Vagina (tissue), 2 donors: Measurements from ENCODE around the gene TAF1B. TPM values are rescaled to one million over a fixed set of nuclear protein-coding genes. Genes with fewer than 3 reads are reported as not detected.
A peak's percentile ranks its signal among the peaks of the same experiment; 100 is the strongest.

Experiments used
- DNase-seq, 2 donors: peaks; one replicate each; pipeline ENCODE4 v3.0.0-alpha.2; 2017; ENCODE audit errors: extremely low spot score in 2 of 2
- H3K27ac ChIP-seq: fragments of 200-600 bp; sonication (generic); one replicate; pipeline ENCODE4 v1.5.1; 2019
- H3K27me3 ChIP-seq: fragments of 200-600 bp; sonication (generic); one replicate; pipeline ENCODE4 v1.5.1; 2019
- H3K36me3 ChIP-seq, 2 donors: fragments of 200-600 bp; sonication (generic); one replicate each; pipeline ENCODE4 v1.5.1; 2017 to 2019
- H3K4me1 ChIP-seq: fragments of 200-600 bp; sonication (generic); one replicate; pipeline ENCODE4 v1.5.1; 2019
- H3K4me3 ChIP-seq, 2 donors: fragments of 200-600 bp; sonication (generic); 1 replicate in 1 of 2; 2 replicates in 1 of 2; pipeline ENCODE4 v1.5.1; 2016 to 2019
- H3K9me3 ChIP-seq: fragments of 200-600 bp; sonication (generic); one replicate; pipeline ENCODE4 v1.5.1; 2019
- POLR2A ChIP-seq, 2 donors: fragments of 450-650 bp; IDR thresholded peaks; one replicate each; pipeline ENCODE4 v1.6.1; 2017; ENCODE audit warnings: antibody characterized with exemption in 2 of 2, mild to moderate bottlenecking in 2 of 2, moderate library complexity in 2 of 2
- POLR2AphosphoS5 ChIP-seq, 2 donors: sonication (generic); formaldehyde crosslinking; IDR thresholded peaks; one replicate each; pipeline ENCODE4 v1.9.0; 2017; ENCODE audit warnings: antibody characterized with exemption in 2 of 2, mild to moderate bottlenecking in 2 of 2, low read depth in 1 of 2; ENCODE audit not compliant: insufficient read depth in 1 of 2
- intact Hi-C: fragments of 100-400 bp; cut with DNase I; formaldehyde crosslinking; loops from one replicate; pipeline ENCODE4 v1.15.1; 2023
- total RNA-seq: library from RNA; depleted of rRNA; stranded (reverse); fragments of >200 nt; gene quantifications from one replicate; pipeline ENCODE4 v1.2.3, GENCODE V29; 2016
- TF ChIP-seq, protein P1 (sequence below), 3 experiments: fragments of 450-650 bp in 2 of 3; fragments of 200-600 bp in 1 of 3; sonication (generic) in 1 of 3; IDR thresholded peaks; one replicate each; pipeline ENCODE4 v1.5.1; 2017 to 2019; ENCODE audit warnings: antibody characterized with exemption in 3 of 3, mild to moderate bottlenecking in 2 of 3, moderate library complexity in 2 of 3

TAF1B gene
- total RNA-seq, 1 donor from 2014 or later = 20.1 TPM

- H3K27ac ChIP-seq = peak overlapping the region; percentile 60
- DNase-seq = peak in 1 of 2 donors; percentile 95
- H3K27me3 ChIP-seq = no peaks in the 10 kb centered on the region
- no peaks in the 10 kb centered on the region for H3K9me3 ChIP-seq
- no peaks in the 10 kb centered on the region for H3K36me3 ChIP-seq
- intact Hi-C loops = no loop called here
- H3K4me3 ChIP-seq = no peak overlapping the region
- no peaks in the 10 kb centered on the region for H3K4me1 ChIP-seq
- TF ChIP-seq POLR2AphosphoS5 (IDR thresholded peaks at IDR 0.05; ENCODE audit: insufficient read depth in 1 of 2, low read depth in 1 of 2) (no peak), POLR2A (IDR thresholded peaks at IDR 0.05) (no peak)
- TF ChIP-seq, protein P1, sequence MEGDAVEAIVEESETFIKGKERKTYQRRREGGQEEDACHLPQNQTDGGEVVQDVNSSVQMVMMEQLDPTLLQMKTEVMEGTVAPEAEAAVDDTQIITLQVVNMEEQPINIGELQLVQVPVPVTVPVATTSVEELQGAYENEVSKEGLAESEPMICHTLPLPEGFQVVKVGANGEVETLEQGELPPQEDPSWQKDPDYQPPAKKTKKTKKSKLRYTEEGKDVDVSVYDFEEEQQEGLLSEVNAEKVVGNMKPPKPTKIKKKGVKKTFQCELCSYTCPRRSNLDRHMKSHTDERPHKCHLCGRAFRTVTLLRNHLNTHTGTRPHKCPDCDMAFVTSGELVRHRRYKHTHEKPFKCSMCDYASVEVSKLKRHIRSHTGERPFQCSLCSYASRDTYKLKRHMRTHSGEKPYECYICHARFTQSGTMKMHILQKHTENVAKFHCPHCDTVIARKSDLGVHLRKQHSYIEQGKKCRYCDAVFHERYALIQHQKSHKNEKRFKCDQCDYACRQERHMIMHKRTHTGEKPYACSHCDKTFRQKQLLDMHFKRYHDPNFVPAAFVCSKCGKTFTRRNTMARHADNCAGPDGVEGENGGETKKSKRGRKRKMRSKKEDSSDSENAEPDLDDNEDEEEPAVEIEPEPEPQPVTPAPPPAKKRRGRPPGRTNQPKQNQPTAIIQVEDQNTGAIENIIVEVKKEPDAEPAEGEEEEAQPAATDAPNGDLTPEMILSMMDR (IDR thresholded peaks at IDR 0.05) = no peak
Observed at GRCh38 chr2:9820020-9820973, 23.0 kb upstream of the TAF1B start.

DNA sequence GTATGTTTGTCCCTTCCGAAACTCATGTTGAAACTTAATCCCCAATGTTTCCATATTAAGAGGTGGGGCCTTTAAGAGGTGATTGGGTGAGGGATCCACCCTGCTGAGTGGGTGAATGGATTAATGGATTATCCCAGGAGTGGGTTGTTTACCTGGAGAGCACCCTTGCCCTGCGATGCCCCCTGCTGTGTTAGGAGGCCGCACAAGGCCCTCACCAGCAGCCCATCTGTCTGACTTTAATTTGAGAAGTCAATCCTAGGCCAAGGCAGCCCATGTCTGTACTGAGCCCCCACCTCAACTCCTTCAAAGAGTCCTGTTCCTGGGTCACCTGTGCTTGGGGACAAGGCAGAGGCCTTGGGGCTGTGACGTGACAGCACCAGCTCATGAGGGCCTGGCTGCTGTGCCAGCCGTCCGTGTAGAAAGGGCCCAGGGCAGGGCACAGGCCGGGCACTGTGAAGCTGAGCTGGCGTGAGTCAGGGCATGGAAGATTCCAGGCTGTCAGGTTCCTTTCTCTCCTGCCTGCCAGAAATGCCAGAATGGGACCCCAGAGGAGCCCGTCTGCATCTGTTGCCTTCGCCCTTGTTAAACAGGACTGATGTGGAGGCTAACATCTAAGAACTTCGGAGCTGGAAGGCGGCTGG lies 21.3 kb upstream of the TAF1B start:
- intact Hi-C loops = no loop called here
- Histone ChIP-seq H3K4me3 (no peak overlapping the region), H3K4me1 (no peaks in the 10 kb centered on the region), H3K9me3 (no peaks in the 10 kb centered on the region), H3K36me3 (no peaks in the 10 kb centered on the region), H3K27ac (peak overlapping the region; percentile 60), H3K27me3 (no peaks in the 10 kb centered on the region)
- TF ChIP-seq, protein P1 (IDR thresholded peaks at IDR 0.05) = no peak
- TF ChIP-seq POLR2AphosphoS5 (IDR thresholded peaks at IDR 0.05; ENCODE audit: insufficient read depth in 1 of 2, low read depth in 1 of 2) = peak in 1 of 2 donors; percentile 39
- DNase-seq = peak in 1 of 2 donors; percentile 96

DNA sequence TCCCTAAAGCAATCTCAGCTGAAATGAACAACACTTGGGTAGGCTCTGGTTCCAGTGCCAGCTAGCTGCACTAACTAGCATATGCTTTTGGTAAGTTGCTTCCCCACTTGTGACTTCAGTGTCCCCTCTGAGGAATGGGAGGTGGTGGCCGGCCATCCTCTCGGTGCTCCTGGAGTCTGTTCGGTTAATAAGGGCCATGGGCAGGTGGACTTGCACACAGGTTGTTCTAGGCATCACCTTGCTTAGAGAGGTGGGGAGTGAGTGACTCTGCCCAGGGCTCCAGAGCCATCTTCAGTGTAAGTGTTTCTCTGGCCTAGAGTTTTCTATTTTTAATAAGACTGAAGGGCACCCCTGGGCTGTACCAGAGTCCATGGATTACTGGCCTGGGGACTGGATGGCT lies 18.8 kb upstream of the TAF1B start:
- Histone ChIP-seq H3K9me3 (no peaks in the 10 kb centered on the region), H3K36me3 (no peaks in the 10 kb centered on the region), H3K27me3 (no peaks in the 10 kb centered on the region), H3K27ac (no peak overlapping the region), H3K4me1 (no peaks in the 10 kb centered on the region), H3K4me3 (no peak overlapping the region)
- no peak for TF ChIP-seq POLR2AphosphoS5 (IDR thresholded peaks at IDR 0.05; ENCODE audit: insufficient read depth in 1 of 2, low read depth in 1 of 2)
- TF ChIP-seq, protein P1 (IDR thresholded peaks at IDR 0.05) = no peak
- no peak for TF ChIP-seq POLR2A (IDR thresholded peaks at IDR 0.05)
- no peak for DNase-seq
- intact Hi-C loops = no loop called here

GRCh38 chr2:9824956-9825720 lies 18.1 kb upstream of the TAF1B start:
- H3K4me3 ChIP-seq = no peak overlapping the region
- H3K27ac ChIP-seq = no peak overlapping the region
- H3K9me3 ChIP-seq = no peaks in the 10 kb centered on the region
- H3K36me3 ChIP-seq = no peaks in the 10 kb centered on the region
- DNase-seq = no peak
- no peaks in the 10 kb centered on the region for H3K4me1 ChIP-seq
- TF ChIP-seq POLR2AphosphoS5 (IDR thresholded peaks at IDR 0.05; ENCODE audit: insufficient read depth in 1 of 2, low read depth in 1 of 2) = no peak
- TF ChIP-seq POLR2A (IDR thresholded peaks at IDR 0.05) = no peak
- TF ChIP-seq, protein P1 (IDR thresholded peaks at IDR 0.05) = no peak
- intact Hi-C loops = no loop called here
- no peaks in the 10 kb centered on the region for H3K27me3 ChIP-seq
